ENCODE measurements around the gene AJAP1. TPM values are rescaled to one million over a fixed set of nuclear protein-coding genes. Genes with fewer than 3 reads are reported as not detected.
"Not testable (repeated sequence)": the region's sequence is repeated elsewhere in the genome, so short reads cannot be mapped to it uniquely, and the experiment has no call there.

Gene AJAP1
- total RNA-seq, 1 donor from 2014 or later = 6.9 TPM

DNA sequence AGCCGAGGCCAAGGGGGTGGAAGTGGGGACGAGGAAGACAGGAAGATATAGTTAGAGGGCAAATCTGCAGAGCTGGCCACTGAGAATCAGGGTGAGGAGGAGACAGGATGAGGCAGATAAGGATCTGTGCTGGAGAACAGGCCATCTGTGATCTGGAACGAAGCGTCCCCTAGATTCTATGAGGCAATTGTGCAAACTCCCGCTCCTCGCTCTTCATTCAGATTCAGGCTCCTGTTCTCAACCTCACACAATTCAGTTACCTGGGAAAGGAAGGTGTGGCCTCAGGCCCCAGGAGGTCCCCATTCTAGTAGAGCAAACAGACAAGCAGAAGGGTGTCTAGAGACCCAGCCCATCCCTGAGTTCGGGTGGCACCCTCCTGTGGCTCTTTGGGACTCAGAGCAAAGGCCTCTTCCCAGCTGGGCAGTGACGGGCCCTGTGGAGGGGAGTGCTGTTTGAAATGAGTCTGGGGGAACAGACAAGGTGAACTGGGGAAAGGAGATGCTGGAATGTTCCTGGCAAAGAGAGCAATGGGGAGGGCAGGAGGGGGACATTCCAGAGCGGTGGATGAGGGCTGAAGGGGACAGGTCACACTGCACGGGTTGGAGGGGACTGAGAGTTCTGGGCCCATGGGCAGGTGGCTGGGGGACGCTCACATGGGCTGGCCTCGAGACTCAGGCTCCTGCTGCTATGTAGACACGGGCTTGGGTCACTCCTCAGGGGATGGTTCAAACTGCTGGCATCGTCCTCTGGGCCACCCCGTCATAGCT lies 39.9 kb upstream of the AJAP1 start:
- Histone ChIP-seq H3K9me3 (peaks cover 0 to 10% of the 10 kb centered on the region in 2 donors), H3K27ac (no peak overlapping the region), H3K4me3 (no peak overlapping the region), H3K36me3 (no peaks in the 10 kb centered on the region), H3K4me1 (no peaks in the 10 kb centered on the region), H3K27me3 (no peaks in the 10 kb centered on the region)
- no peak for DNase-seq (ENCODE audit: low spot score in 2 of 2)
- intact Hi-C loops (cut with DNase I) = no loop called here
- TF ChIP-seq CTCF (IDR thresholded peaks at IDR 0.05) = no peak

DNA sequence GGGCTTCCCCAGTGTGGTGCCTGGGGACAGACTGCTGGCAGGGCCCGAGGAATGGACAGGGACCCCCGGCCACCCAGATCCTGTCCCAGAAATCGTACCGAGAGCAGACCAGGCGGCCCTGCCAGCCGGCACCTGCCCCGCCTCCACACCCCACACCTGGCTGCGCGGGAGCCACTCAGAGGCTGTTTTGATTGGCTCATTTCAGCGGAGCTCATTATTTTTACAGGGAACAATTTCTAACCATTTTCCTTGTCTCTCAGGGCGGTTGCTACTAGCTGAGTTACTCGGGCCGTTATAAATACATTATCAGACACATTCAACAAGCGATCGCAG lies 39.3 kb upstream of the AJAP1 start:
- DNase-seq (ENCODE audit: low spot score in 2 of 2) = no peak
- H3K4me1 ChIP-seq = no peaks in the 10 kb centered on the region
- H3K4me3 ChIP-seq = no peak overlapping the region
- peaks cover 0 to 5% of the 10 kb centered on the region in 2 donors for H3K9me3 ChIP-seq
- intact Hi-C loops (cut with DNase I) = no loop called here
- H3K36me3 ChIP-seq = no peaks in the 10 kb centered on the region
- no peaks in the 10 kb centered on the region for H3K27me3 ChIP-seq
- no peak for TF ChIP-seq CTCF (IDR thresholded peaks at IDR 0.05)
- no peak overlapping the region for H3K27ac ChIP-seq

GRCh38 chr1:4615501-4615900 lies 38.9 kb upstream of the AJAP1 start:
- intact Hi-C loops (cut with DNase I) = no loop called here
- TF ChIP-seq CTCF (IDR thresholded peaks at IDR 0.05) = no peak
- DNase-seq (ENCODE audit: low spot score in 2 of 2) = no peak

DNA sequence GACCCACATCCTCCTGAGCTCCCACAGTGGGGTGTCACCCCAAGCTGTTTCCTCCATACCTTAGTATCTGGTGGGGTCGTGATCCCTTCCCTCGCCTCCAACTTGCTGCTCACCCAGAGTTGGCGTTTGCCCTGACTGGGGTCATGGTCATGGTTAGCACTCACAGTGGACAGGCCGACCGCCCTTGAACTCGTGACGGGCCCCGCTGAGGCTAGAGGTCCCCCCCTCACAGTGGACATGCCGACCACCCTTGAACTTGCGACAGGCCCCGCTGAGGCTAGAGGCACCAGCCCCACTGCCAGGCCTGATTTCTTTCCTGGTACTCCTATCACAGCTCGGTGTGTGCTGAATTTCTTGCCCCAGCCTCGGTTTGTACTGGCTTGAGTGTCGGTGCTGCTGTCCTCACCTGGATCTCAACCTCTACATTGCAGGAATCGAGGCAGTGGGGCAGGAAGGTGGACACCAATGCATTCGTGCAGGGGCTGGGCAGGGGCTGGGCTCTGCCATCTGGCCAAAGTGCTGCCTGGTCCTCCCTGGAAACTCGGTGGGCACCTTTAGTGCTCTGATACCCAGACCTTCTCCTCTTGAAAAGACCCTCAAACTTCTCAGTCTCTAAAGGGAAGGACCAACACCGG lies 37.5 kb upstream of the AJAP1 start:
- no peaks in the 10 kb centered on the region for H3K36me3 ChIP-seq
- H3K9me3 ChIP-seq = no peaks in the 10 kb centered on the region
- DNase-seq (ENCODE audit: low spot score in 2 of 2) = no peak
- TF ChIP-seq CTCF (IDR thresholded peaks at IDR 0.05) = no peak
- intact Hi-C loops (cut with DNase I) = no loop called here
- H3K27me3 ChIP-seq = no peaks in the 10 kb centered on the region
- H3K4me3 ChIP-seq = no peak overlapping the region
- H3K27ac ChIP-seq = no peak overlapping the region
- no peaks in the 10 kb centered on the region for H3K4me1 ChIP-seq

More at GRCh38 chr1:4615501-4615900, 38.9 kb upstream of the AJAP1 start:
- H3K27ac ChIP-seq = no peak overlapping the region
- H3K4me3 ChIP-seq = no peak overlapping the region
- no peaks in the 10 kb centered on the region for H3K27me3 ChIP-seq
- H3K9me3 ChIP-seq = peaks cover 0 to under 1% of the 10 kb centered on the region in 2 donors
- H3K36me3 ChIP-seq = no peaks in the 10 kb centered on the region
- no peaks in the 10 kb centered on the region for H3K4me1 ChIP-seq

GRCh38 chr1:4617506-4617905 lies 36.9 kb upstream of the AJAP1 start:
- no peak for TF ChIP-seq CTCF (IDR thresholded peaks at IDR 0.05)
- no peak overlapping the region for H3K4me3 ChIP-seq
- no peaks in the 10 kb centered on the region for H3K27me3 ChIP-seq
- no peaks in the 10 kb centered on the region for H3K9me3 ChIP-seq
- H3K36me3 ChIP-seq = no peaks in the 10 kb centered on the region
- H3K4me1 ChIP-seq = no peaks in the 10 kb centered on the region
- no peak overlapping the region for H3K27ac ChIP-seq
- no peak for DNase-seq (ENCODE audit: low spot score in 2 of 2)
- intact Hi-C loops (cut with DNase I) = no loop called here

GRCh38 chr1:4618827-4619226 lies 35.6 kb upstream of the AJAP1 start:
- H3K9me3 ChIP-seq; H3K27ac ChIP-seq; DNase-seq (ENCODE audit: low spot score in 2 of 2); H3K27me3 ChIP-seq; H3K4me3 ChIP-seq; H3K4me1 ChIP-seq; H3K36me3 ChIP-seq; intact Hi-C loops (cut with DNase I): not testable (repeated sequence)

Data from ascending aorta (tissue), 2 donors.